K562 (cell line): Measurements from ENCODE around the gene ARFGAP1. TPM values are rescaled to one million over a fixed set of nuclear protein-coding genes. Genes with fewer than 3 reads are reported as not detected.
A peak's percentile ranks its signal among the peaks of the same experiment; 100 is the strongest.

ENCODE experiments used
- ATAC-seq: fragments of 200-7000 bp; cut with Tn5 transposase; 3 replicates; pipeline ENCODE4 v1.9.1; 2020; ENCODE audit warnings: moderate library complexity
- BruUV-seq: library from RNA; stranded (reverse); fragments of 400-500 nt; replicated peaks from 2 replicates; lab custom pipeline; 2021; lab: Mats Ljungman, UMichigan
- CTCF ChIA-PET: fragments of 300-600 bp; formaldehyde crosslinking; extraction: SDS; loops from one replicate; lab custom pipeline; 2021; ENCODE audit warnings: low intra/inter-chr PET ratio; lab: Yijun Ruan, JAX
- POLR2A ChIA-PET: fragments of 300-600, 350-650 bp; sonication (Branson Sonifier 250); formaldehyde crosslinking; extraction: SDS; loops from one replicate; lab custom pipeline; 2021; ENCODE audit warnings: antibody characterized with exemption, inconsistent platforms; lab: Yijun Ruan, JAX
- DNase-seq, 4 experiments: peaks; one replicate each; pipeline versions ENCODE4 v3.0.0 to v3.0.0-alpha.2; 2011 to 2018; ENCODE audit warnings: low spot score in 3 of 4, mixed read lengths in 3 of 4; ENCODE audit errors: extremely low read depth in 1 of 4
- FAIRE-seq: peaks from 2 replicates; lab custom pipeline; 2011; peaks lifted over from hg19 to GRCh38; lab: Jason Lieb, UNC
- H2AFZ ChIP-seq: 2 replicates; pipeline ENCODE4 v1.6.0; 2011; ENCODE audit warnings: low read depth, low read length, control low read depth, inconsistent platforms
- H3K27ac ChIP-seq: fragments of 200-600 bp; 3 replicates; pipeline ENCODE4 v1.8.0; 2011; ENCODE audit warnings: low read depth, mild to moderate bottlenecking, control low read depth, inconsistent platforms, low read length, moderate library complexity, mixed read lengths; ENCODE audit errors: extremely low read depth
- H3K27me3 ChIP-seq, 2 experiments: fragments of 300-600 bp in 1 of 2; 2 replicates in 1 of 2; 3 replicates in 1 of 2; pipeline versions ENCODE4 v1.6.0 to v1.8.0; 2011; ENCODE audit warnings: inconsistent platforms in 2 of 2, low read length in 2 of 2, mild to moderate bottlenecking in 1 of 2, mixed read lengths in 1 of 2, moderate library complexity in 1 of 2; ENCODE audit not compliant: control insufficient read depth in 2 of 2, insufficient read depth in 2 of 2
- H3K36me3 ChIP-seq: fragments of 300-600 bp; 3 replicates; pipeline ENCODE4 v1.8.0; 2011; ENCODE audit warnings: mild to moderate bottlenecking, low read length, inconsistent platforms; ENCODE audit not compliant: control insufficient read depth, insufficient read depth
- H3K4me1 ChIP-seq, 2 experiments: fragments of 200-600 bp in 1 of 2; replicated peaks in 1 of 2; 2 replicates in 1 of 2; 3 replicates in 1 of 2; pipeline versions ENCODE4 v1.5.1 to v1.8.0; 2011; ENCODE audit warnings: inconsistent platforms in 2 of 2, low read length in 2 of 2, mild to moderate bottlenecking in 1 of 2, mixed read lengths in 1 of 2, moderate library complexity in 1 of 2; ENCODE audit not compliant: control insufficient read depth in 2 of 2, insufficient read depth in 2 of 2
- H3K4me2 ChIP-seq: 2 replicates; pipeline ENCODE4 v1.6.1; 2011; ENCODE audit warnings: low read length, control low read depth, inconsistent platforms, mixed read lengths; ENCODE audit not compliant: insufficient read depth
- H3K4me3 ChIP-seq: fragments of 200-600 bp; sonication (generic), shearing (Covaris generic); 2 replicates; pipeline ENCODE4 v1.5.1; 2016; ENCODE audit warnings: control low read depth, inconsistent platforms
- H3K79me2 ChIP-seq: fragments of 200-600 bp; 3 replicates; pipeline ENCODE4 v1.8.0; 2011; ENCODE audit warnings: low read length, inconsistent platforms; ENCODE audit not compliant: control insufficient read depth, insufficient read depth
- H3K9ac ChIP-seq, 2 experiments: 2 replicates each; pipeline versions ENCODE4 v1.6.0 to v1.6.1; 2011; ENCODE audit warnings: low read depth in 2 of 2, low read length in 2 of 2, control low read depth in 1 of 2, inconsistent platforms in 1 of 2, mild to moderate bottlenecking in 1 of 2, mixed read lengths in 1 of 2; ENCODE audit not compliant: insufficient read depth in 1 of 2
- H3K9me1 ChIP-seq: one replicate; pipeline ENCODE4 v1.6.0; 2011; ENCODE audit warnings: inconsistent platforms, mild to moderate bottlenecking, low read length, moderate library complexity; ENCODE audit not compliant: control insufficient read depth, insufficient read depth
- H3K9me3 ChIP-seq: replicated peaks from 2 replicates; pipeline ENCODE4 v1.5.1; 2011; ENCODE audit warnings: low read depth, low read length, inconsistent platforms; ENCODE audit not compliant: control insufficient read depth, insufficient read depth
- H4K20me1 ChIP-seq: replicated peaks from 2 replicates; pipeline ENCODE4 v1.6.1; 2011; ENCODE audit warnings: low read length, inconsistent platforms, mixed read lengths; ENCODE audit not compliant: control insufficient read depth, insufficient read depth
- CC2D1A ChIP-seq: fragments of 450-650 bp; IDR thresholded peaks from 2 replicates; pipeline ENCODE4 v1.6.1; 2017; ENCODE audit warnings: mild to moderate bottlenecking
- MAFG ChIP-seq: fragments of 450-650 bp; conservative IDR thresholded peaks from 2 replicates; pipeline ENCODE4 v1.6.1; 2016; ENCODE audit warnings: missing genetic modification characterization, missing compliant biosample characterization
- XRCC3 ChIP-seq: fragments of 450-650 bp; IDR thresholded peaks from 2 replicates; pipeline ENCODE4 v1.6.1; 2017; ENCODE audit warnings: mild to moderate bottlenecking, moderate library complexity
- ZNF140 ChIP-seq: fragments of 250-450 bp; sonication (Bioruptor Pico); IDR thresholded peaks from 2 replicates; pipeline ENCODE4 v1.8.0; 2021; ENCODE audit warnings: moderate library complexity, mild to moderate bottlenecking, inconsistent platforms
- ZNF589 ChIP-seq: fragments of 200-800 bp; sonication (Bioruptor generic); IDR thresholded peaks from 2 replicates; pipeline ENCODE4 v1.6.1; 2016; ENCODE audit warnings: low read depth, missing genetic modification characterization, missing compliant biosample characterization
- WGBS: fragments of 100-300 bp; shearing (Covaris generic); methylation state at CpG from one replicate; pipeline ENCODE4 v1.1.6; 2016; ENCODE audit warnings: low coverage, mixed read lengths; ENCODE audit not compliant: insufficient coverage; ENCODE audit errors: missing lambda C conversion rate; 5-methylcytosine and 5-hydroxymethylcytosine counted together
- in situ Hi-C: fragments of 300-500 bp; cut with MboI; formaldehyde crosslinking; loops from 4 replicates; pipeline ENCODE4 v1.15.0; 2018; ENCODE audit warnings: inconsistent platforms, mixed read lengths
- intact Hi-C: fragments of 100-400 bp; cut with micrococcal nuclease; formaldehyde crosslinking; loops from 2 replicates; pipeline ENCODE4 v1.14.2; 2022
- polyA plus RNA-seq, 8 experiments: library from polyadenylated mRNA; depleted of rRNA in 4 of 8; stranded (reverse) in 5 of 8; unstranded in 3 of 8; fragments of >200 nt; fragmentation: Nextera tagmentation in 2 of 8; fragmentation: Illumina TruSeq in 1 of 8; extraction: Ambion mirVana in 2 of 8; extraction: Trizol in 1 of 8; gene quantifications; 2 replicates each; pipeline versions ENCODE4 v1.2.1 to v1.2.3, GENCODE V29; 2011 to 2014; ENCODE audit warnings: inconsistent platforms in 1 of 8, missing spikeins in 1 of 8
- total RNA-seq, 7 experiments: library from RNA; depleted of rRNA in 6 of 7; stranded (reverse); fragments of >200 nt in 6 of 7; fragmentation: Illumina TruSeq in 2 of 7; extraction: Trizol in 2 of 7; gene quantifications; 2 replicates each; pipeline versions ENCODE4 v1.2.1 to v1.2.3, GENCODE V29; 2011 to 2021; ENCODE audit warnings: low replicate concordance in 1 of 7

ARFGAP1 gene
- total and polyA plus RNA-seq, 9 of the 15 experiments (the other 6 are each of a cell fraction or from before 2014, with no cell fraction given): 0.53 to 102 (median 33.5) TPM

GRCh38 chr20:63248835-63249591, 23.6 kb upstream of the ARFGAP1 start (continued):
- TF ChIP-seq MAFG (peak; percentile 65), CC2D1A (no peak), ZNF140 (CRISPR knock-in tag) (no peak), XRCC3 (no peak)

GRCh38 chr20:63249891-63250290, 22.7 kb upstream of the ARFGAP1 start:
- H3K9ac ChIP-seq: no peak overlapping the region
- no peak overlapping the region for H3K4me3 ChIP-seq
- H3K9me3 ChIP-seq: no peaks in the 10 kb centered on the region
- H3K27ac ChIP-seq: no peak overlapping the region
- FAIRE-seq: no peak
- intact Hi-C loops: no loop called here
- H2AFZ ChIP-seq: no peak overlapping the region
- no peak overlapping the region for H3K4me2 ChIP-seq
- peaks cover 23% of the 10 kb centered on the region for H4K20me1 ChIP-seq
- POLR2A ChIA-PET: no interaction called here
- 13% methylated on average over 15 of the region's 15 CpGs for WGBS
- in situ Hi-C loops: no loop called here
- CTCF ChIA-PET: interaction anchor here (0.8 kb wide), 1 partner anchor 194 kb away, joined by 3 read pairs; no protein-coding TSS in a partner anchor
- ATAC-seq: no peak
- no peak for TF ChIP-seq ZNF589
- no peaks in the 10 kb centered on the region for H3K36me3 ChIP-seq
- H3K4me1 ChIP-seq: peaks cover 0 to 41% of the 10 kb centered on the region in 2 experiments; a peak in 2 of 5 replicates
- no peaks in the 10 kb centered on the region for H3K9me1 ChIP-seq
- H3K27me3 ChIP-seq: peaks cover 27 to 75% of the 10 kb centered on the region in 2 experiments; a peak in 4 of 5 replicates
- H3K79me2 ChIP-seq: no peaks in the 10 kb centered on the region
- no TSS peak for BruUV-seq
- no peak for DNase-seq
